HG02610 (cell line): Measurements from ENCODE around the gene KCNMA1.

Experiments used
- ATAC-seq: cut with Tn5 transposase; IDR thresholded peaks from one replicate; pipeline ENCODE4 v1.9.1; 2021; ENCODE audit warnings: mild to moderate bottlenecking, moderate library complexity; ENCODE audit not compliant: unreplicated experiment

The KCNMA1 gene

GRCh38 chr10:77563638-77564270 lies 73.9 kb downstream of the KCNMA1 start:
- ATAC-seq: no peak

- ATAC-seq: no peak
Observed at GRCh38 chr10:77562742-77563141, 74.9 kb downstream of the KCNMA1 start.

- no peak for ATAC-seq
Observed at GRCh38 chr10:77561991-77562390, 75.6 kb downstream of the KCNMA1 start.

- ATAC-seq: no peak
Observed at GRCh38 chr10:77560471-77560870, 77.1 kb downstream of the KCNMA1 start.

- no peak for ATAC-seq
Observed at GRCh38 chr10:77560052-77560451, 77.6 kb downstream of the KCNMA1 start.

GRCh38 chr10:77556990-77557601 lies 80.5 kb downstream of the KCNMA1 start:
- no peak for ATAC-seq

GRCh38 chr10:77555591-77556212 lies 81.9 kb downstream of the KCNMA1 start:
- ATAC-seq: no peak

- ATAC-seq: no peak
Observed at GRCh38 chr10:77554996-77555397, 82.6 kb downstream of the KCNMA1 start.

GRCh38 chr10:77553966-77554365 lies 83.6 kb downstream of the KCNMA1 start:
- ATAC-seq: no peak

- no peak for ATAC-seq
Observed at GRCh38 chr10:77553311-77553710, 84.3 kb downstream of the KCNMA1 start.

GRCh38 chr10:77552252-77552651 lies 85.4 kb downstream of the KCNMA1 start:
- no peak for ATAC-seq

- no peak for ATAC-seq
Observed at GRCh38 chr10:77550378-77550777, 87.2 kb downstream of the KCNMA1 start.

- ATAC-seq: no peak
Observed at GRCh38 chr10:77548671-77549070, 88.9 kb downstream of the KCNMA1 start.

- ATAC-seq: no peak
Observed at GRCh38 chr10:77548157-77548556, 89.5 kb downstream of the KCNMA1 start.

GRCh38 chr10:77547307-77548050 lies 90.1 kb downstream of the KCNMA1 start:
- no peak for ATAC-seq

- ATAC-seq: no peak
Observed at GRCh38 chr10:77546042-77546441, 91.6 kb downstream of the KCNMA1 start.

GRCh38 chr10:77545585-77545984 lies 92.0 kb downstream of the KCNMA1 start:
- no peak for ATAC-seq

- no peak for ATAC-seq
Observed at GRCh38 chr10:77544617-77545016, 93.0 kb downstream of the KCNMA1 start.

GRCh38 chr10:77542710-77543259 lies 94.8 kb downstream of the KCNMA1 start:
- ATAC-seq: no peak

- no peak for ATAC-seq
Observed at GRCh38 chr10:77541944-77542343, 95.7 kb downstream of the KCNMA1 start.

- no peak for ATAC-seq
Observed at GRCh38 chr10:77541247-77541646, 96.4 kb downstream of the KCNMA1 start.
